BLaER1 (cell line): ENCODE results near the gene SNCB.
A peak's percentile ranks its signal among the peaks of the same experiment; 100 is the strongest.

Experiments used
- H3K27ac ChIP-seq: shearing (Covaris generic); formaldehyde crosslinking; 2 replicates; pipeline ENCODE4 v1.8.1; 2022
- H3K27me3 ChIP-seq: shearing (Covaris generic); formaldehyde crosslinking; 2 replicates; pipeline ENCODE4 v1.8.1; 2022
- H3K36me3 ChIP-seq: shearing (Covaris generic); formaldehyde crosslinking; 2 replicates; pipeline ENCODE4 v1.8.1; 2022
- H3K4me1 ChIP-seq: shearing (Covaris generic); formaldehyde crosslinking; 2 replicates; pipeline ENCODE4 v1.8.1; 2022
- H3K4me2 ChIP-seq: shearing (Covaris generic); formaldehyde crosslinking; 2 replicates; pipeline ENCODE4 v1.8.1; 2022
- H3K4me3 ChIP-seq: shearing (Covaris generic); formaldehyde crosslinking; 2 replicates; pipeline ENCODE4 v1.8.1; 2022
- H3K9ac ChIP-seq: shearing (Covaris generic); formaldehyde crosslinking; 2 replicates; pipeline ENCODE4 v1.8.1; 2022
- H3K9me3 ChIP-seq: shearing (Covaris generic); formaldehyde crosslinking; 2 replicates; pipeline ENCODE4 v1.8.1; 2022
- H4K20me1 ChIP-seq: shearing (Covaris generic); formaldehyde crosslinking; 2 replicates; pipeline ENCODE4 v1.8.1; 2022
- Cebpa-rat ChIP-seq: shearing (Covaris generic); IDR thresholded peaks from 2 replicates; pipeline ENCODE4 v1.8.1; 2022

Gene SNCB

DNA sequence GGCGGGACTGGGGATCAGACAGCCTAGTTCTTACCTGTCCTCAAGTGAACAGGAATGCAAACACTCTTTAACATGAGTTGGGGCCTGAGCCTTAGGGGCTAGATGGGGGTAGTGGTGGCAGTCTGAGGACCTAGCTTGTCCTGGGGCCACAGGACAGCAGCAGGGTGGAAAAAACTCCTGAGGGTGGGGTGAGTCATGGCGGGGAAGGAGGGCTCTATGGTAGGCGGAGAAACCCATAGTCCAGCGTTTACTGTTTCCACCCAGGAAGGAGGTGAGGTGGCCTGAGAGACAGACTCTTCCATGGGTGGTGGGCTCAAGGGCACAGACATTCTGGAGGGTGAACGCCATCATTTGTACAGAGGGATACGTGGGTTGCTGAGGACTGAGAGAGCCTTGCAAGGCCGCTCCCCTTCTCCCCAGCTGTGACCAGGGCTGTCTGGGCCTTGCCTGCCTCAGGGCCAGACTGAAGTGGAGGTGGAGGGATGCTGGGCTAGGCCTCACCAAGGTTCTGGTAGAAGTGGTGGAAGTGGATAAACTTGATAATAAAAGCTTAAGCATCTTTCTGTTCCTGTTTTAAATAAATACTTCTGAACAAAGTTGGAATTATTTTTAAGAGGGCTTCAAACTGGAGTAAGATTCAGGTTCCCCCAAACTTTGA lies 15.8 kb upstream of the SNCB start:
- H3K27me3 ChIP-seq: no peaks in the 10 kb centered on the region
- peak overlapping the region; percentile 99 for H3K4me2 ChIP-seq
- H3K4me1 ChIP-seq: peaks cover 66% of the 10 kb centered on the region
- peak overlapping the region; percentile 65 for H3K27ac ChIP-seq
- H3K9ac ChIP-seq: peak overlapping the region; percentile 53; the same call in 1 of the 2 replicates
- no peak for TF ChIP-seq Cebpa-rat
- peak overlapping the region; percentile 83; the same call in 1 of the 2 replicates for H3K4me3 ChIP-seq
- peaks cover 30% of the 10 kb centered on the region for H4K20me1 ChIP-seq
- no peaks in the 10 kb centered on the region for H3K36me3 ChIP-seq
- H3K9me3 ChIP-seq: no peaks in the 10 kb centered on the region

GRCh38 chr5:176644878-176645670 lies 14.7 kb upstream of the SNCB start:
- no peaks in the 10 kb centered on the region for H3K36me3 ChIP-seq
- no peak overlapping the region for H3K27ac ChIP-seq
- H3K4me2 ChIP-seq: peak overlapping the region; percentile 56
- no peak for TF ChIP-seq Cebpa-rat
- H4K20me1 ChIP-seq: peaks cover 22% of the 10 kb centered on the region
- peaks cover 59% of the 10 kb centered on the region for H3K4me1 ChIP-seq
- H3K9ac ChIP-seq: 0 out of 2 replicates have a peak overlapping the region, but pooled peaks have one; percentile 7
- no peaks in the 10 kb centered on the region for H3K9me3 ChIP-seq
- H3K4me3 ChIP-seq: no peak overlapping the region
- H3K27me3 ChIP-seq: no peaks in the 10 kb centered on the region

DNA sequence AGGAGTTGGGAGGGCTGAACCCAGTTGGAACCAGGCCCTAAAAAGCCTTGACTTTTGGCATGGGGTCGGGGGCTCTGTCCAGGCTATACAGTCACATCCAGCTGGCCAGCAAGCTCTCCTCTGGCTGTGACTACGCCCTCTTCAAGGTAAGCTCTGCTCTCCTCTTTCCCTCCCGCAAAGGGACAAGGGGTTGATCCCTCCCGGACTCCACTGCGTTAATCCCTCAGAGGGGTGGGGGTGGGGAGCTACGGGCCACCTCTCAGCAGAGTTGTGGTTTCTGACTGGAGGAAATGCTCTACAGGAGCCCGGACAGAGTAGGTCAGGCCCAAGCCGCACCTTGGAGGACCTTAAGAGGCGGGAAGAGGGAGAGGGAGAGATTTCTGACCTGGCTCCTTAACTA lies 14.0 kb upstream of the SNCB start:
- Histone ChIP-seq H3K27me3 (no peaks in the 10 kb centered on the region), H3K4me1 (peaks cover 59% of the 10 kb centered on the region), H3K27ac (no peak overlapping the region), H3K4me2 (peak overlapping the region; percentile 56), H3K9me3 (no peaks in the 10 kb centered on the region), H3K36me3 (no peaks in the 10 kb centered on the region), H3K4me3 (no peak overlapping the region), H3K9ac (0 out of 2 replicates have a peak overlapping the region, but pooled peaks have one; percentile 7), H4K20me1 (peaks cover 14% of the 10 kb centered on the region)
- TF ChIP-seq Cebpa-rat: no peak

DNA sequence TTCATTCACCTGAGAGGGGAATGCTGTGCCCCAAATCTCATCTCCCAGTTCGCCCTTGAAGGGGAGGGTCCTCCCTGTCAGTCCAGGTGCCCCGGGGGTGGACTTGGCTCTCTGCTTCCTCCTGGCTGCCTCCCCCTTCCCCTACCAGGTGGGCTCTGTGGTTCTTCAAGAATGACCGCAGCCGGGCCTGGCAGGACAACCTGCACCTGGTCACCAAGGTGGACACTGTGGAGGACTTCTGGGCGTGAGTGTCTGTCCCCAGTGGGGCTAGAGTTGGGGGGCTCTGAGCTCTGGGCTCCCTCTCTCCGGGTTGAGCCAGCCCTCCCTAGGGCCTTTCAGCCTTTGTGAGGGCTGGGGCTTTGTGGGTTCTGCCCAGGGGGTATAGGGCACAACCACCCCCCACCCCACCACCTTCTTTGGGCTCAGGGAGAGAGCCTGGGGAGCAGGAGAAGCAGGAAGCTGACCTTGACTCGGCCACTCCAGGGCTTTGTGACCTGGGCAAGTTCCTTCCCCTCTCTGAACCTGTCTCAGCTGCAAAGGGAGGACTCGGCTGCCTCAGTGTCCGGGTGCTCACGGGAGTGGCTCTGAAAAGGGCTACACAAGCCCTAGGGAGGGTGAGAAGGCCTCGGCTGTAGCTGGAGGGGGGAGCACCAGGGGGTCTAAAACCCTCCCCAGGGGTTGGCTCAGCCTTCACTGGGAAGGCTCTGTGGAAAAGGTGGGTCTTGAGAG lies 13.3 kb upstream of the SNCB start:
- H3K4me2 ChIP-seq: peak overlapping the region; percentile 56
- peaks cover 8% of the 10 kb centered on the region for H4K20me1 ChIP-seq
- TF ChIP-seq Cebpa-rat: no peak
- no peak overlapping the region for H3K27ac ChIP-seq
- H3K27me3 ChIP-seq: no peaks in the 10 kb centered on the region
- peaks cover 53% of the 10 kb centered on the region for H3K4me1 ChIP-seq
- no peaks in the 10 kb centered on the region for H3K36me3 ChIP-seq
- H3K9ac ChIP-seq: no peak overlapping the region
- no peaks in the 10 kb centered on the region for H3K9me3 ChIP-seq
- H3K4me3 ChIP-seq: no peak overlapping the region

DNA sequence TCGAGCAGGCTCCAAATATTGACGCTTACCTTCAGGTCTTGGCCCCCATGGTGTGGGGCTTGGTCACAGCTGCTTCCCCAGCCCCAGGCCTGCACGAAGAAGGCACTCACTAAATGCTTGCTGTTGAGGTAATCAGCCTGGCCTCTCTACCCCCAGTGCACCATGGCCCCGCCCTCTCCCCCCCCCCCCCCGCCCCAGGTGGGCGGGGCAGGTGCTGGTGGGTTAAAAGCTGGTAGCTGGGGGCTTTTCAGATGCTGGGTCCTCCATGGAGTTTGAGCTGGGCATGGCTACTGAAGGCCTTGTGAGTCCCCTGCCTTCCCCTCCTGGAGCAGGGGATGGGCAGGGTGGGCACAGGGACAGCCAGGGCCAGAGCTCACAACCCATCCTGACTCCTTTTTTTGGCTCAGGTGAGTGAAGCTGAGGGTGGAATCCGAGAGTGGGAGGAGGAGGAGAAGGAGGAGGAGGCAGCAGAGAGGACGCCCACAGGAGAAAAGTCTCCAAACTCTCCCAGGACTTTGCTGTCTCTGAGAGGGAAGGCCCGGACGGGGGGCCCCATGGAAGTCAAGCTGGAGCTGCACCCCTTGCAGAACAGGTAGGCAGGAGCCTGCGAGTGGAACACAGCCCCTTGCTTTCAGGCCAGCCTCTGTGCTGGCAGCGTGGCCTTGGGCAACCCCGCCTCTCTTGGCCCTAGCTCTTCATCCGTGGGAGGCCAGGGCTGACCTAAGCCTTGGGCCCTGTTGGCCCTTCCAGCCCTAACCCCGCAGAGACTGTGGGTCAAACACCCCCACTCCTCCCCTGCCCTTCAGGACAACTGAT lies 12.5 kb upstream of the SNCB start:
- H4K20me1 ChIP-seq: 0 out of 2 replicates have a peak, but pooled peaks cover under 1% of the 10 kb centered on the region
- H3K9me3 ChIP-seq: no peaks in the 10 kb centered on the region
- no peaks in the 10 kb centered on the region for H3K27me3 ChIP-seq
- TF ChIP-seq Cebpa-rat: no peak
- no peaks in the 10 kb centered on the region for H3K36me3 ChIP-seq
- 0 out of 2 replicates have a peak overlapping the region, but pooled peaks have one; percentile 56 for H3K4me2 ChIP-seq
- peaks cover 46% of the 10 kb centered on the region for H3K4me1 ChIP-seq
- no peak overlapping the region for H3K27ac ChIP-seq
- H3K4me3 ChIP-seq: no peak overlapping the region
- no peak overlapping the region for H3K9ac ChIP-seq

- Histone ChIP-seq H3K36me3 (no peaks in the 10 kb centered on the region), H3K27me3 (no peaks in the 10 kb centered on the region), H3K4me2 (no peak overlapping the region), H3K4me3 (no peak overlapping the region), H3K9ac (no peak overlapping the region), H3K27ac (no peak overlapping the region), H3K9me3 (no peaks in the 10 kb centered on the region), H4K20me1 (no peaks in the 10 kb centered on the region), H3K4me1 (peaks cover 45% of the 10 kb centered on the region)
- TF ChIP-seq Cebpa-rat: no peak
Measured at GRCh38 chr5:176640616-176641015, 10.3 kb upstream of the SNCB start.

DNA sequence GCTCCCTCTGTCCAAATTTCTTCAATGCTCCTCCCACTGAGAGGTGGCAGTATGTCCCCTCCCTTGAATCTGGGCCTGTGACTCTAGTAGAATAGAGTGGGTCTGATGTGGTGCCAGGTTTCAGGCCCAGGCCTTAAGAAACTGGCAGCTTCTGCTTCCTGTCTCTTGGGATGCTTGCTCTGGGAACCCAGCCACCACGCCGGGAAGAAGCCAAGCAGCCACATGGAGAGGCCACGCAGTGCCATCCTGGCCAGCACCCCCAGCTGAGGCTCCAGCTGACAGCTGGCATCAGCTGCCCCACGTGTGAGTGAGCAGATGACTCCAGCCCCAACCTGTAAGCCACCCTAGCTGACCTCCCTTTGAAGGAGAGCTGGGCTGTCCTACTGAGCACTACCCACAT lies 9.6 kb upstream of the SNCB start:
- Histone ChIP-seq H3K9me3 (no peaks in the 10 kb centered on the region), H4K20me1 (no peaks in the 10 kb centered on the region), H3K4me3 (no peak overlapping the region), H3K36me3 (no peaks in the 10 kb centered on the region), H3K4me2 (peak overlapping the region; percentile 18), H3K27me3 (no peaks in the 10 kb centered on the region), H3K27ac (no peak overlapping the region), H3K9ac (no peak overlapping the region), H3K4me1 (peaks cover 50% of the 10 kb centered on the region)
- no peak for TF ChIP-seq Cebpa-rat

GRCh38 chr5:176639208-176639607 lies 8.9 kb upstream of the SNCB start:
- Histone ChIP-seq H3K9me3 (no peaks in the 10 kb centered on the region), H3K27me3 (no peaks in the 10 kb centered on the region), H4K20me1 (0 out of 2 replicates have a peak, but pooled peaks cover under 1% of the 10 kb centered on the region), H3K27ac (no peak overlapping the region), H3K4me3 (no peak overlapping the region), H3K4me2 (peak overlapping the region; percentile 18; the same call in 1 of the 2 replicates), H3K36me3 (no peaks in the 10 kb centered on the region), H3K4me1 (peaks cover 50% of the 10 kb centered on the region), H3K9ac (no peak overlapping the region)
- TF ChIP-seq Cebpa-rat: no peak

- Histone ChIP-seq H3K4me2 (no peak overlapping the region), H3K4me1 (peaks cover 50% of the 10 kb centered on the region), H3K27me3 (no peaks in the 10 kb centered on the region)
Measured at GRCh38 chr5:176638437-176638836, 8.1 kb upstream of the SNCB start.

More at GRCh38 chr5:176638437-176638836, 8.1 kb upstream of the SNCB start:
- Histone ChIP-seq H3K27ac (no peak overlapping the region), H3K9ac (no peak overlapping the region), H3K9me3 (no peaks in the 10 kb centered on the region), H3K4me3 (no peak overlapping the region), H4K20me1 (0 out of 2 replicates have a peak, but pooled peaks cover 6% of the 10 kb centered on the region), H3K36me3 (no peaks in the 10 kb centered on the region)
- TF ChIP-seq Cebpa-rat: no peak
